T-helper 1 cell treated with Interleukin-12 subunit alpha and Interleukin-12 subunit beta and Interleukin-4 antibody, amounts not matched to agents 30 ng/mL and 1 ng/mL, for 36 hours (primary cell): ENCODE measurements around the gene ARMH3. TPM values are rescaled to one million over a fixed set of nuclear protein-coding genes. Genes with fewer than 3 reads are reported as not detected.

Experiments
- intact Hi-C: fragments of 100-400 bp; cut with micrococcal nuclease; formaldehyde crosslinking; loops from one replicate; pipeline ENCODE4 v1.15.1; 2024
- total RNA-seq: library from RNA; stranded (reverse); gene quantifications from 2 replicates; pipeline ENCODE4 v1.2.3, GENCODE V29; 2022

Gene ARMH3
- total RNA-seq, 1 donor from 2014 or later = 28.0 TPM

- intact Hi-C loops = no loop called here
These were observed 153.7 kb downstream of the ARMH3 start for GRCh38 chr10:101902032-101902819.

GRCh38 chr10:101901340-101901739, 154.6 kb downstream of the ARMH3 start:
- intact Hi-C loops = no loop called here

GRCh38 chr10:101897633-101898032, 158.3 kb downstream of the ARMH3 start:
- intact Hi-C loops = no loop called here

GRCh38 chr10:101896225-101896877, 159.6 kb downstream of the ARMH3 start:
- intact Hi-C loops = no loop called here

GRCh38 chr10:101895781-101896180, 160.2 kb downstream of the ARMH3 start:
- intact Hi-C loops = no loop called here

GRCh38 chr10:101894742-101895141, 161.2 kb downstream of the ARMH3 start:
- intact Hi-C loops = no loop called here

GRCh38 chr10:101894266-101894665, 161.7 kb downstream of the ARMH3 start:
- intact Hi-C loops = no loop called here

GRCh38 chr10:101893510-101894120, 162.4 kb downstream of the ARMH3 start:
- intact Hi-C loops = no loop called here

GRCh38 chr10:101892782-101893391, 163.1 kb downstream of the ARMH3 start:
- intact Hi-C loops = no loop called here

- intact Hi-C loops = loop anchor here (1.0 kb wide), 3 partner anchors 49 to 184 kb away; no protein-coding TSS in a partner anchor
These were observed 166.4 kb downstream of the ARMH3 start for GRCh38 chr10:101889256-101890210.

- intact Hi-C loops = no loop called here
These were observed 167.6 kb downstream of the ARMH3 start for GRCh38 chr10:101888251-101888949.

GRCh38 chr10:101887775-101888174, 168.2 kb downstream of the ARMH3 start:
- intact Hi-C loops = no loop called here

GRCh38 chr10:101886521-101887312, 169.3 kb downstream of the ARMH3 start:
- intact Hi-C loops = no loop called here

- intact Hi-C loops = no loop called here
These were observed 174.8 kb downstream of the ARMH3 start for GRCh38 chr10:101881036-101881774.

GRCh38 chr10:101880232-101880573, 175.8 kb downstream of the ARMH3 start:
- intact Hi-C loops = no loop called here

GRCh38 chr10:101879456-101880231, 176.3 kb downstream of the ARMH3 start:
- intact Hi-C loops = no loop called here

GRCh38 chr10:101878869-101879268, 177.1 kb downstream of the ARMH3 start:
- intact Hi-C loops = no loop called here
